ENCODE measurements around the gene SPSB4.

The SPSB4 gene

DNA sequence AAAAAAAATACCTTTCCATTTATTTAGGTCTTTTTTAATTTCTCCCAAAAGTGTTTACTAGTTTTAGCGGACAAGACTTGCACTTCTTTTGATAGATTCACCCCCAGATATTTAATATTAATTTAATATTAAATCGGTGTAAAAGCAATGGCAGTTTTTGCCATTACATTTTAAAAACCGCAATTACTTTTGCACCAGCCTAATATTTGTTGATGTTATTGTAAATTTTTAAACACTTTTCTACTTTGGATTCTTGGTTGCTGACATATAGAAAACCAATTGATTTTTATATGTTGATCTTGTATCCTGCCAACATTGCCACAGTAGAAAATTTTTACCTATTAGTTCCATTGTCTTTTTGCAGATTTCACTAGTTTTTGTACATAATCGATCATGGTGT lies 116.5 kb downstream of the SPSB4 start:
- DNase-seq: no peak

DNA sequence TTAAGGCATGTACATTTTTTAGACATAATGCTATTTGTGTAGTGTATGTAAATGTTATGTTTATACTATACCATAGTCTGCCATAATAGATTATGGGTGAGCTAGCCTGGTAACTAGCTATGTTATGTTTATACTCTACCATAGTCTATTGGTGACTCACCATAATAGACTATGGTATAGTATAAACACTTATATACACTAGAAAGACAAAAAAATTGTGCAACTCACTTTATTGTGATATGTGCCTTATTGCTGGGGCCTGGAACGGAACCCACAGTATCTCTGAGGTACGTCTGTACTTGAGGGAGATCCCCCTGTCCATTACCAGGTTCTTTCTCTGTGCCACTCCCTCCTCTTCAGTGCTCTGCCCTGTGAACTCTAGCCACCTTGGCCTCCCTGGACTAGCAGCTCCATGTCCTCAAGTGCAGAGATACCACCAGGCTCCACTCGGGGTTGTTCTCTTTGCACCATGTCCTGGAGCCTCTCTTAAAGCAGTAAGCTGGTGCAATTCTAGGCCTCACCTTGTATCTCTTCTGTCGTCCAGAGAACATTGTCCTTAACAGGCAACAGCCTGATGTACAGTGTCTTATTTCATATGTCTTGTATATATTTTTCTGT lies 119.6 kb downstream of the SPSB4 start:
- DNase-seq: no peak

DNA sequence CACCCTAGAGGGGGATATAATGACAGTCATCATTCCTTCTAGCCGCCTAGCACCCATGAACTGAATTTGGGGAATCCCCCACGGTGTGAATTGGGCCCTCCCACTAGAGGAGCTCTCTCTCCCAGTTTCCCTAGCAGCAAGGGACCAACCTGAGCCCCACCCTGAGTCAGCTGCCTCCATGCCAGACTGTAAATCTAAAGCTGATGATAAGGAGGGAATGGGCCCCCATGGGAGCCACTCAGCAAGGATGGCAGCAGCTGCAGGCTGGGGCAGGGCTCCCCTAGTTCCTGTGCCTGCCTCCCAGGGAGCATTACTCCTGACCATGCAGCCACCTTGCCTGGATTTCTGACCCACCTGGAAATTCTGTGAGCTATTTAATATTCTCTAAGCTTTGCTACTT lies 123.5 kb downstream of the SPSB4 start:
- DNase-seq: no peak

DNA sequence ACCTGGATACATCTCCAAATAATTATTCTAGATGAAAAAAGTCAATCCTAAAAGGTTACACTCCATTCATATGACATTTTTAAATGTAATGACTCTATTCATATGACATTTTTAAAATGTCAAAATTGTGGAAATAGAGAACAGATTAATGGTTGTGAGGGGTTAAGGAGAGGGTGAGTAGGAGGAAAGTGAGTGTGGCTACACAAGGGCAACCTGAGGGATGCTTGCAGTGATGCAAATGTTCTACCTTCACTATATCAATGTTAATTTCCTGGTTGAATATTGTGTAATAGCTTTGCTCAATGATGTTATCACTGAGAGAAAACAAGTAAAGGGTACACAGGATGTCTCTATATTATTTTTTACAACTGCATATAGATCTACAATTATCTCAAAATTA lies 125.6 kb downstream of the SPSB4 start:
- DNase-seq: no peak

DNA sequence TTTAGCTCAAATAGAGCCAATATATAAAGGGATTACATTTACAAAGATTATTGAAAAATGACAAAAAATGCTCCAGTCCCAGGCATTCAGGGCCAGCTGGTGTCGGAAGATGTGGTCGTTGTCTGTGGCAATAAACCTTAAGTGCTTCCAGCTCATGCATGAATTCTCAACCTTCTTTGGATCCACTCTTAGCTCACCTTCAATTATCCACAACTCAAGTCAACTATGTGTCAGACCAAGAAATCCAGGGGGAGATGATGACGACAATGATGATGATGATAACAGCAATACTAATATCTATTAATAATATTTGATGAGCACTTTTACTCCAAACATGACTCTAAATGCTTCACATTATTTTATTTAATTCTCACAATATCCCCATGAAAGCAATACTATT lies 126.9 kb downstream of the SPSB4 start:
- DNase-seq: no peak

DNA sequence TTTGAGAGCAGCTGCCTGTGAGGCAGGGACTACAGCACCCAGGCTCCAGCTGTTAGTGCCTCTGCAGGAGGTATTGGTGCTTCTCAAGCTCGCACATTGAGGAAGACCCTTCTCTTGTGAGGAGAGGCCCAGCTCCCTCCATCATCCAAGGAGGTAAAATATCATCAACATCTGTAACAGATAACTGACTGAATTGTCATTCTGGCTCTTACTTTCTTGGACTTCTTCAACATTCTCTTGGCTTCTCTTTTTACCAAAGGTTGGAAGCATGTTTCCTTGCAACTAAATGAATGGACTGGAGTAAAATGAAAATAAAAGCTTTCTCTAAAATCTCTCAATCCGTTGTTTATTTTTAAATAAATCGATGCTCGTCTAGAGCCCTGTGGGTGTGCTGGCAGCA lies 127.4 kb downstream of the SPSB4 start:
- DNase-seq: no peak

DNA sequence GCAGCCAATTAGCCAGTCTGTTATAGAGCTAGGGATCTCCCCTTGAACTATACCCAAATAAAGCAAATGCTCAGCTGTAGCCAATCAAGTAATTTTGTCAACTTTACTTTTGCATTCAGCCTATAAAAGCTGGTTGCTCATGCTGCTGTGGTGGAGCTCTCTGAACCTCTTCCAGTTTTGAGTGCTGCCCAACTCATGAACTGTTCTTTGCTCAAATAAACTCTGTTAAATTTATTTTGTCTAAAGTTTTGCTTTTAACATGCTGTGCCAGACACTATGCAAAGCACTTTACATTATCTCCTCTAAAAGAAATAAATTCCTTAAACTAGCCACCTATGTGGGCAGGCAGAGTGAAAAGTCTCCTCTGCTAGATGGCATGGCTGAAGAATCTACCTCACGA lies 128.8 kb downstream of the SPSB4 start:
- no peak for DNase-seq

DNA sequence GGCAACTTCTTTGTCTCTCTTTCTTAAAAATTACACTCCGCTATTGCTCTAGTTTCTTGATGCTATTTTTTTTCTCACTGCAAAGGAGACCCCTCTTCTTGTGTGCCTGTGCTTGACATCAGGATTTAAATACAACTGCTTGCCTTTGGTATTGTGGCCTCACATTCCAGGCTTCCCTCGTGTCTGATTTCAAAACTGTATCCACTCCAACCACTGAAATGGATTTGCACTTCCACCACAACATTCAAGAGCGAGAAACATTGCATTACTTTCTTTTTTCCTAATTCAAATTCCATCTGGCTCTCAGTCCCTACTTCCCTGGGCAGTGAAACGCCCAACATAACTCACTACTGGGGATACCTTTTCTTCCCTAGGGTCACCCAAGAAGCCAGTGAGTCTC lies 130.0 kb downstream of the SPSB4 start:
- DNase-seq: no peak

DNA sequence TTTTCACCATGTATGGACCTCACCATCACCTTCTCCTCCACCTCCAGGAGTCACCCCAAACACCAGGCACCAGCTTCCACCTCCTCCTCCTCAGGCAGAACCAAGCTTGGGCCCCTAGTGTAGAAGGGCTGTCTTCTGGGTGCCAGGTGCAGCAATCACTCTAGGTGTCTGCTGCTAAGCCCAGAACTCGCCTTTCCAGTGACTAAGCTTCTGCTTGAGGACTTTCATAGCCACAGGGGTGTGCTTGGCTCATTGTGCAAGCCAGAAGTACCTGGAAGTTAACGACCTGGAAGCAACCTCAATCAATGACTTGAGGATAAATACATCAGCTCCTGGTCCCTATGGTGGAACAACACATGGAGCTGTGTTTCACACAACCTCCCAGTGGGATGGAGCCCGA lies 130.7 kb downstream of the SPSB4 start:
- DNase-seq: no peak

DNA sequence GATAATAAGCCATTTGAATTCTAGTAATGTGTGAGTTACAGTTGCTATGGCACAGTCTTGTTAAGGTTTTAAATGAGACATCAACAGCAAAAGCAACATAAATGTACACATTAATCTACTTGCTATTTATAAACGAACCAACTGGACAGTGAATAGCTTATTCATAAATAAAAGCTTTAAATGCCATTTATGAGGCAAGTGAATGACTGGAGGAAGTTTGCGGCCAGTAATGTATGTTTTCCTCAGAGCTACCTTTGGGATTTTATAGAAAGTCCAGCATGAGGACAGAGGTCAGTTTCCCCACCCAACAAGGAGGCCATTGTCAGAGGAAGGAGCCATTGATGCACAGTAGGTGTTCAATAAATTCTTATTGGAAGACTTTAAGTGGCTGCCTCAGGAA lies 132.5 kb downstream of the SPSB4 start:
- no peak for DNase-seq

DNA sequence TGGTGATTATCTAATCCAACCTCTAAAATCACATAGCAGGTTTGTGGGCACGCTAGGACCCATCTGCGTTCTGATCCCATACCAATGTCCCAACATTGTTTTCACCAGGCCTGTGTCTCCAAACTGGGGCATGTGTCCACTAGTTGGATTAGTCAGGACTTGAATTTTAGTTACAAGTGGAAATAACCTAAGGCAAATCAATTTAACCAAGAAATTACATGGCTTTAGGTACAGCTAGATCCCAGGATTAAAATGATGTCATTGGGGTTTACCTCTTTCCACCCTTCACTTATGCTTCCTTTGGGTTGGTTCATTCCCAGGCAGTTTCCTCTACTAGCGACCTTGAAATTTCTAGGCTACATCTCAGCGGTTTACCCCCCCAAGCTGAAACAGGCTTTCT lies 133.3 kb downstream of the SPSB4 start:
- no peak for DNase-seq

DNA sequence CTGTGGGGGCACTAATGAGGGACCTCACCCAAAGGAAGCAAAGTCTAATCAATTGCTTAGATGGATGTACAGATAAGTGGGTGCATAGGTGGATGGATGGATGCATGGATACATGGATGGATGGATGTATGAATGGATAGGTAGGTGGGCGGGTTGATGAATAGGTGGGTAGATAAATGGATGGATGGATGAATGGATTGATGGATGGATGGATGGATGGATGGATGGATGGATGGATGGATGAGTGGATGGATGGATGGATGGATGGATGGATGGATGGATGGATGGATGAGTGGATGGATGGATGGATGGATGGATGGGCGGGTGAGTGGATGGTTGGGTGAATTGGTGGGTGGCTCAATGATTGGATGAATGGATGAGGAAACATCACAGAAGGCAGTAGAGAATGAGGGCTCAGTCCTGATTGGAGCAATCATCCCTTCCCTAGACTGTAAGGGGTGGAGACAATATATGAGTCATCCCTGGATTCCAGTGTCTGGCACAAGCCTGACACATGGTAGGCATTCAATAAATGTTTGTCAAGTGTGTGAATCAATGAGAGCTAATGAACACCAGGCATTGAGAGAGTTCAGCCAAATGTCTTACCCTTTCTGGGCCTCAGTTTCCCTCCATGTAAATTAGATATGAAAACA lies 140.1 kb downstream of the SPSB4 start:
- DNase-seq: no peak

DNA sequence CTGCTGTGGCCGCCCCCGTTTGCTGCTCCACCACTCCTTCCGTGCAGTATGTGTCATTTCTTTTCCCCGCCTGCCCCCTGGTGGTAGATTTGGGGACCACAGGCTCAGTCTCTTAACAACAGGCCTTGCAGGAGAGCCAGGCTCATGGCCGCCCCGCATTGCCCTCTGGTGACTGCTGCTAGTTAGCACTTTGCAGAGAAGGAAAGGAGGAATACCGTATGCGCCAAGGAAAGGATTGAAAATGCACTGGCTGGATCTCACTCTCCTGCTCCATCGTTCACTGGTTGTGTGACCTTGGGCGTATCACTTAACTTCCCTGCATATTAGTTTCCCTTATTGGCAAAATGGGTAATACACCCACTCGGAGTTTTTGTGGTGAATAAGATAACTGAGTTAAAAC lies 141.2 kb downstream of the SPSB4 start:
- peak; percentile 85 to 91 for DNase-seq

DNA sequence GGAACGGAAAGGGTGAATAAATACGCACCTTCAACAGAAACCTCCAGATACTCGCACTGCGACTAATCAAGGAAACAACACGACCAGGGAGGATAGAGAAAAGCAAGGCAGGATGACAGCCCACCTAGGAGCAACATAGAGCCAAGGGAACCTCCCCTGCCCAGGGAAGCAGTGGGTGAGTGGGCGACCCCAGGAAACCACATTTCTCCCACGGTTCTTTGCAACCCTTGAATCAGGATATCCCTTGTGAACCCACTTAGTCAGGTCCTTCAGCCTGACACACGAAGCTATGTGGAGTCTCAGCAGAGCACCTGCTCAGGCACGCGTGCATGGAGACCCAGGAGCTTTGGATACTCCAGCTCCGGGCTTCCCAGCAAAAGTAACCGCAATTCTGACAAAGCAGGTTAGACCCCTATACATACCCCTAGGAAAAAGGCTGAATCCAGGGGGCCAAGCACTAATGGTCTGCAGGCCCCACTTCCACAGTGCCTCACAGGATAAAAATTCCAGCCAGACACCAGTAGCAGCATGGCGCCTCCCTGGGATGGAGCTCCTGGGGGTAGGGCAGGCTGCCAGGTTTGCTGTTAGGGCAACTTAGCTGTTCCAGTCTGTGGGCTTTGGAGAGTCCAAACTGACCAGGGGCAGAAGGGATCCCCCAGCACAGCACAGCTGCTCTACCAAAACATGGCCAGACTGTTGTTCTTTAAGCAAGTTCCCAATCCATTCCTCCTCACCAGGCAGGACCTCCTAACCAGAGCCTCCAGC lies 142.1 kb downstream of the SPSB4 start:
- DNase-seq: no peak
